ENCODE measurements around the gene PRKCA. TPM values are rescaled to one million over a fixed set of nuclear protein-coding genes. Genes with fewer than 3 reads are reported as not detected.

PRKCA gene
- total and polyA plus RNA-seq, 2 experiments from 2014 or later, result 6.4 to 35.4 TPM

GRCh38 chr17:66841744-66842143 lies 539.3 kb downstream of the PRKCA start:
- Histone ChIP-seq H3K9me2 (ENCODE audit: insufficient read depth) (no peaks in the 10 kb centered on the region), H3K79me2 (replicated peaks; ENCODE audit: insufficient read depth) (no peaks in the 10 kb centered on the region), H3K27me3 (ENCODE audit: insufficient read depth) (no peaks in the 10 kb centered on the region), H3K4me3 (no peak overlapping the region), H4K20me1 (replicated peaks; ENCODE audit: insufficient read depth) (no peaks in the 10 kb centered on the region), H3K27ac (ENCODE audit: low read depth) (no peak overlapping the region), H3K36me3 (ENCODE audit: insufficient read depth) (no peaks in the 10 kb centered on the region), H3F3A (replicated peaks; ENCODE audit: low read depth) (no peaks in the 10 kb centered on the region), H2AFZ (no peak overlapping the region; the same call in 1 of the 2 replicates), H3K4me2 (no peak overlapping the region), H3K4me1 (ENCODE audit: insufficient read depth) (no peaks in the 10 kb centered on the region)
- peaks cover 4% of the 10 kb centered on the region for H3K27me3 Mint-ChIP-seq (ENCODE audit: insufficient read depth, low read depth, poor library complexity)
- H3K36me3 Mint-ChIP-seq (ENCODE audit: low read depth), result peaks cover 10% of the 10 kb centered on the region
- TF ChIP-seq POLR2AphosphoS5 (IDR thresholded peaks at IDR 0.05; ENCODE audit: low read depth) (no peak), ZNF462 (CRISPR knock-in tag; IDR thresholded peaks at IDR 0.05) (no peak)
- H3K4me3 Mint-ChIP-seq, result no peak overlapping the region
- no peak overlapping the region for H3K27ac Mint-ChIP-seq
- peaks cover 12% of the 10 kb centered on the region for H3K9me3 Mint-ChIP-seq
- ATAC-seq (no peak), DNase-seq (ENCODE audit: low spot score) (no peak)
- peaks cover 2% of the 10 kb centered on the region; the same call in 2 of the 3 replicates for H3K4me1 Mint-ChIP-seq

- Mint-ChIP-seq H3K27me3 (ENCODE audit: insufficient read depth, low read depth, poor library complexity) (peaks cover 4% of the 10 kb centered on the region), H3K9me3 (peaks cover 19% of the 10 kb centered on the region), H3K27ac (no peak overlapping the region), H3K4me1 (peaks cover under 1% of the 10 kb centered on the region; the same call in 2 of the 3 replicates), H3K36me3 (ENCODE audit: low read depth) (peaks cover 15% of the 10 kb centered on the region), H3K4me3 (no peak overlapping the region)
- Histone ChIP-seq H3K4me3 (no peak overlapping the region), H2AFZ (no peak overlapping the region), H3K4me2 (no peak overlapping the region), H3K36me3 (ENCODE audit: insufficient read depth) (no peaks in the 10 kb centered on the region), H3K9me2 (ENCODE audit: insufficient read depth) (no peaks in the 10 kb centered on the region), H3K27ac (ENCODE audit: low read depth) (no peak overlapping the region), H4K20me1 (replicated peaks; ENCODE audit: insufficient read depth) (no peaks in the 10 kb centered on the region), H3K4me1 (ENCODE audit: insufficient read depth) (no peaks in the 10 kb centered on the region), H3F3A (replicated peaks; ENCODE audit: low read depth) (no peaks in the 10 kb centered on the region), H3K27me3 (ENCODE audit: insufficient read depth) (no peaks in the 10 kb centered on the region), H3K79me2 (replicated peaks; ENCODE audit: insufficient read depth) (no peaks in the 10 kb centered on the region)
- ATAC-seq (no peak), DNase-seq (ENCODE audit: low spot score) (no peak)
- TF ChIP-seq CREB1 (CRISPR knock-in tag; IDR thresholded peaks at IDR 0.05; ENCODE audit: low read depth), result no peak
- TF ChIP-seq STAT1 (IDR thresholded peaks at IDR 0.05; ENCODE audit: unreplicated experiment), result no peak
- no peak for TF ChIP-seq EZH2 (IDR thresholded peaks at IDR 0.05; ENCODE audit: low read depth, unreplicated experiment)
- TF ChIP-seq CTCF (conservative IDR thresholded peaks at IDR 0.05; ENCODE audit: low read depth in 2 of 2), result no peak
- TF ChIP-seq POLR2AphosphoS5 (IDR thresholded peaks at IDR 0.05; ENCODE audit: low read depth), result no peak
- TF ChIP-seq REST (IDR thresholded peaks at IDR 0.05; ENCODE audit: unreplicated experiment), result no peak
Measured at GRCh38 chr17:66842505-66842904, 540.1 kb downstream of the PRKCA start.
